GM19328 (cell line): ENCODE measurements around the gene GPR180.

Experiments used
- ATAC-seq: cut with Tn5 transposase; IDR thresholded peaks from one replicate; pipeline ENCODE4 v1.9.1; 2021; ENCODE audit warnings: mild to moderate bottlenecking, moderate library complexity; ENCODE audit not compliant: unreplicated experiment

The GPR180 gene

DNA sequence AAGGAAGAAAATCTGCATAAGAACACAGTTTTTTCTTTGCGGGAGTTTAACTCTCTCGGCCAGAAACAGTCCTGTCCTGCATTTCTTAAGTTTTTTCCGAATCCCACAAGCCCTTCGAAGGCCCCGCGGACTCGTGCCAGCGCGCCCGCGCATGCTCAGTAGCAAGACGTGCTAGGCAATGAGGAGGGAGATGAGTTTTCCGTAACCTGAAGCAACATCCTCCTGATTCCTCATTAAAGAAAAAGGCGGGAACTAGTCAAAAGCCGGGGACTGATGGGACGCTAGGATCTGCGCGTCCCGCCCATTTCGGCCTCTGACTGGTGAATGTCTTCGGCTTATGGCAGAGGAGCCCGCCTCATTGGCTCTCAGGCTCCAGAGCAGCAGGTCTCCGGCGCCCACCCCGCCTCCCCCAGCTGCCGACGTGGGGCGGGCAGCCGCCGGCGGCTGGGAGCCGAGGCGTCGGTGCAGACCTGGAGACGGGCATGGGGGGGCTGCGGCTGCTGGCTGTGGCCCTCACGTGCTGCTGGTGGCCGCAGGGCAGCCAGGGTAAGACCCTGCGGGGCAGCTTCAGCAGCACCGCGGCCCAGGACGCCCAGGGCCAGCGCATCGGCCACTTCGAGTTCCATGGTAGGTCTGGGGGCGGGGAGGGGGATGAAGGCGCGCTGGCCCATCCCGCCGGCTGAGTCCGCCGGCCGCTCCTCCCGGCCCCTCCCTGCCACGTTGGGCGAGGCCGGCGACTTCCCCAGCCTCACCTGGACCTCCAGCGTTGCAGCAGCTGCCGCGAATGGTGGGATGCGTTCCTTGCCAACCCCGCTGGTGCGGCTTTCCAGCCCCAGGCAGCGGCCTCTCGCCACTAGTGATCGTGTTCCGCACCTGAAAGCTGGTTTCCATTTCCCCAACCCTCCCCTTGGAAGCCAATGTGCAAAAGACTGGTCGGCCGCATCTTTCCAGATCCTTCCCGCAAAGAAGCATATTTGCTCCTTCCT is at the start of gene GPR180:
Gene GPR180 (plus strand): TSS at position 412 of the 986 bp plus-strand sequence. CDS start 71 bp downstream, at position 483.
- peak; percentile 99 for ATAC-seq

- ATAC-seq: no peak
Measured at GRCh38 chr13:94552095-94552494, 49.6 kb upstream of the GPR180 start.

- no peak for ATAC-seq
Measured at GRCh38 chr13:94553766-94554165, 47.9 kb upstream of the GPR180 start.

GRCh38 chr13:94556041-94556440 is 45.6 kb upstream of the GPR180 start:
- no peak for ATAC-seq

DNA sequence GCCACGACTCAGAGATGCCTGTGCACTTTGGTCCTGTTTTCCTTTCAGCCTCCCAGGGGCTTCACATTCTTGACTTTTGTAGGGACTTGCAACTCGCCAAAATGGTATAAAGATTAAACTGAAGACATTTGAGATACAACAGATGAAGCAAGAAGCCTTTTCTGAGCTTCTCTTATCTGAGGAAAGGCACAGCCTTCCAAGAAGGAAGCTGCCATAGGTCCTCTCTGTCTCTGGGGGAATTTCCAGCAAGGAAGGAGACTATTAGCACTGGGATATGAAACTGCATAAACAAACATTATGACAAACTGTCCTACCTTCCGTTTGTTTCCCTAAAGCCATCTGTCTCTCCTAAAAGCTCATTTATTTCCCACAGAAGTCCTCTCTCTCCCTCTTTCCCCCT is 45.0 kb upstream of the GPR180 start:
- ATAC-seq: no peak

- no peak for ATAC-seq
Measured at GRCh38 chr13:94557684-94558235, 43.9 kb upstream of the GPR180 start.

DNA sequence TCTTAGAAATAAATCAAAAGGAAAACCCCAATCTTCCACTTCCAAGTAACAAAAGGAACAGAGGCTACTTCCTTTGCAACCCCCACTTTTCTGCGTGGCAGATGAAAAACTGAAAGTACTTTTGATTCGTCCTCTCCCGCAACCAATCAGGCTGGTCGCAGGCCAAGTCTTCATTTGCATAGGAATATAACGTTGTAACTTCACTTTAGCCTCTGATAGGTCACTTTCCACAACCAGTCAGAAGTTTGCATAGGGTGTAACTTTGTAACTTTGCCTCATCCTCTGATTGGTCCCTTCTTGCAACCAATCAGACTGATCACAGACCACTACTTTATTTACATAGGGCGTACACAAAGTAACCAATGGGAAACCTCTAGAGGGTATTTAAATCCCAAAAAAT is 42.9 kb upstream of the GPR180 start:
- ATAC-seq: no peak

DNA sequence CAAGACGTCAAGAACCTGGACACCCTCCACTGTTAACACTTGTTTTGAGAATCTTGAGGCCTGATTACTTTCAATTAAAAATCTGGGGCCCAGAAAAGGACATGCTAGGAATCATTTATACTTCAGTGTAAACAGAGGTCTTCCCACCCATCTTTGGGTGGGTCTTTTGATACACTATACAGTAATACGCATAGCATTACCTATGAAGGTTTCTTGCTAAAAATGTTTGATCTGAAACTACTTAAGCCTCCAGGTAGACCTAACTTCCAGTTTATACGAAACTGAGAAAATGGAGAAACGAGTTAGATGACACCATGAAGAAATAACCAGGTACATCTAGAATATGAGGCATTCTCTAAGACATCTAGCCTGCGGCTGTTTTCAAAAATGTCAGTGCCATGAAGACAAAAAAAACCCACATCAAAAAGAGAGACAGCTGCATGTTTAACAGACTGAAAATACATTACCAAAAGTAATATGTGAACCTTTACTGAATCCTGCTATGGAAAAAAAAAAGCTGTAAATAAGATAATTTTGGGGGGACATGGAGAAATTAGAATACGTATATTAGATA is 42.3 kb upstream of the GPR180 start:
- ATAC-seq: no peak

GRCh38 chr13:94560116-94560515 is 41.5 kb upstream of the GPR180 start:
- no peak for ATAC-seq

DNA sequence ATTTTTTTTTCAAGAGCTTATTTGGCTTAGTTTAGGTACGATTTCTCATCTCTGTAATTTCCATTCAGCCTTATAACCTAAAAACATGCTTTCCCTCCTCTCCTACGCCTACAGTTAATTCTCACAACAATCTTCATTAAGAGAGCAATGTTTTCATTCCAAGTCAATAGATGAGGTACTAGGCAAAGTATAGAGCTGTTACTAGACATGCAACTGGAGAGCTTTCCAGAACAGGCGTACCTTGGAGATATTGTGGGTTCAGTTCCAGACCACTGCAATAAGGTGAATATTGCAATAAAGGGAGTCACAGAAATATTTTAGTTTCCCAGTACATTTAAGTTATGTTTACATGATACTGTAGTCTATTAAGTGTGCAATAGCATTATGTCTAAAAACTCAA is 40.5 kb upstream of the GPR180 start:
- ATAC-seq: no peak

- ATAC-seq: no peak
Measured at GRCh38 chr13:94567581-94567980, 34.1 kb upstream of the GPR180 start.

DNA sequence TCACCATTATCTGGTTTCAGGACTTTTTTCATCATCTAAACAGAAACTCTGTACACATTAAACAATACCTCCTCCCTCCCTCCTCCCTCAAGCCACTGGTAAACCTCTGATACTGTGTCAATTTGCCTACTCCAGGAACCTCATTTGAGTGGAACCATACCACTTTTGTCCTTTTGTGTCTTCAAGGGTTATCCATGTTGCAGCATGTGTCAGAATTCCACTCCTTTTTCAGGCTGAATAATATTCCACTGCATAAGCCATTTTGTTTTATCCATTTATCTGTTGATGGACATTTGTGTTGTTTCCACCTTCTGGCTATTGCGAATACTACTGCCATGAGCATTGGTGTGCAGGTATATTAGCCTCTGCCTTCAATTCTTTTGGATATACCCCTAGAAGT is 33.2 kb upstream of the GPR180 start:
- no peak for ATAC-seq

DNA sequence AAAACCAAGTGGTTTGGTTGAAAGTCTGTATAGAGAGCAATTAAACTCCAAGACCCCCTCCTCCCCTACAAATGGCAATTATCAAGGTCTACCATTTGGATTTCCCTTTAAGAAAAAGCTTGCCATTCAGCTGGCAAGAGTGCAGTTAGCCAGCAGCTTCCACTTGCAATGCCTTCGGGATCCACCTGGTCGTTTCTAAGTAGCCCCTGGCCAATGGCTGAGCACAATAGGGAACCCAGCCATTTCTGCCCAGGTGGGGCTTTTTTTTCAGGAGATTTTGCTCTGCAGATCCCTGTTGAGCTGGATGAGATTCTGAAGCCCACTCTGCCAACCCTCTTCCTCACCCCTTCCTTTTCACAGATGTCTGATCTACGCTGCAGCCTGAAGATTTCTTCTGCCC is 32.0 kb upstream of the GPR180 start:
- ATAC-seq: no peak

- ATAC-seq: no peak
Measured at GRCh38 chr13:94579063-94579462, 22.6 kb upstream of the GPR180 start.

- no peak for ATAC-seq
Measured at GRCh38 chr13:94583926-94584325, 17.7 kb upstream of the GPR180 start.

- ATAC-seq: no peak
Measured at GRCh38 chr13:94585543-94586101, 16.0 kb upstream of the GPR180 start.

GRCh38 chr13:94586371-94586770 is 15.3 kb upstream of the GPR180 start:
- ATAC-seq: no peak

GRCh38 chr13:94588541-94588940 is 13.1 kb upstream of the GPR180 start:
- no peak for ATAC-seq

DNA sequence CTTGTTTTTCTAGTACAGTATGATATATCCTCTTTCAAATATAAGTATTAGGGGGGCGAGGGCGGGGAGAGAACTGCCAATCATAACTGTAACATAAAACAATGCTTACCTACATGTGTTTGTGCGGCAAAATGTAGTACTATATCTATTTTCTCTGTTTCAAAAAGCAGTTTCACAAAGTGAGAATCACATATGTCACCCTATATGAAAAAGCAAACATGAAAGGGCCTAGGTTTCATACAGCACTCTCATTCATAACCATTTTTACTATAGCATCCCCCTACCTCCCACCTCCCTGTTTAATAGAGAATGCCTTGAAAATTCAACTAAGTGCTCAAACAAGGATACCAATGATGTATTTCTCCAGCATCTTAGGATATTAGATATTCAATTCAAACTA is 10.9 kb upstream of the GPR180 start:
- no peak for ATAC-seq

DNA sequence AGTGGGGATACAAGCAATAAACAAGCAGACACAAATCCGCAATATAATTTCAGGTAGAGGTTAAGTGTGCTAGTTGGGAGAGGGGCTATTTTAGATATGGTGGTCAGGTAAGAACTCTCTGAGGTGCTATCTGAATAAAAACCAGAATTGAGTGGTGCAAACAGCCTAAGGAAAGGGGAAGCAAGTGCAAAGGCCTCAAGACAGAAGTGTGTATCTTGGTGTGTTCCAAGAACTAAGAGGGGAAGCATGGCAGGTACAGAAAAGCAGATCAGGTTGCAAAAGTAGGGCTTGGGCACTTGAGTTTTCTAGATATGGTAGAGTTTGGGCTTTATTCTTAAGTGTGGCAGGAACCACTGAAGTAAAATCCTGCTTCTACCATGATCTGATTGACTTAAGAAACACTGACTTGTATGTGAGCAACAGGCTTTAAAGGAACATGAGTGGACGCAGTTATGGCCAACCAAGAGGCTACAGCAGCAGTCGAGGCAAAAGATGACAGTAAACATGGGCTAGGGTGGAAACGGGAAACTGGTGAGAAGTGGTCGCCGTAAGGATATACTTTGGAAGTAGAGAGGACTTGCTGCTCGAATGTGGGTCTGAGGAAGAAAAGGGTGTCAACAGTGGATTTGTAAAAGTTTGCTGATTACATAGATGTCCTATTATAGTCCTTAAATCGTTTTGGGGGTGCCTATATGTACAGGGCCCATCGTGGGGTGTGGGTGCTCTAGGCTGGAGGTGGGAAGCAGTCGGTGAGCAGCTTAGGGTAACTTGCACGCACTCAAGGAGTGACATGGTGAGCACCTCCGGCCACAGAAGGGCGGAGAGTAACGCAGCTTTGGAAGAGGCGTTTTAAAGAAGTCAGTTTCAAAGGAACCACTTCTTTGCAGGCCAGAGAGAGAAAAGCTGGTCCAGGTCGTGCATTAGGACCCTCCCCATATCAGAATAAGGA is 6.4 kb upstream of the GPR180 start:
- peak; percentile 46 for ATAC-seq
